Kidney epithelial cell (primary cell): ENCODE data around the gene NPY1R. TPM values are rescaled to one million over a fixed set of nuclear protein-coding genes. Genes with fewer than 3 reads are reported as not detected.

ENCODE experiments used
- DNase-seq: peaks from one replicate; pipeline ENCODE4 v3.0.0-alpha.2; 2010; ENCODE audit warnings: low read depth
- H3K27me3 ChIP-seq: 2 replicates; pipeline ENCODE4 v1.6.0; 2011; ENCODE audit warnings: low read length; ENCODE audit not compliant: control insufficient read depth, insufficient read depth
- H3K36me3 ChIP-seq: 2 replicates; pipeline ENCODE4 v1.5.1; 2011; ENCODE audit warnings: low read length; ENCODE audit not compliant: control insufficient read depth, insufficient read depth
- H3K4me3 ChIP-seq: 2 replicates; pipeline ENCODE4 v1.5.1; 2011; ENCODE audit warnings: low read depth, mild to moderate bottlenecking, control low read depth, low read length
- CTCF ChIP-seq: IDR thresholded peaks from 2 replicates; pipeline ENCODE4 v1.5.1; 2011; ENCODE audit warnings: mild to moderate bottlenecking, moderate library complexity, low read length, control low read depth, inconsistent platforms; ENCODE audit not compliant: insufficient read depth, poor library complexity, severe bottlenecking
- total RNA-seq: library from RNA; depleted of rRNA; stranded (reverse); fragments of >200 nt; gene quantifications from 2 replicates; pipeline ENCODE4 v1.2.3, GENCODE V29; 2015

The NPY1R gene
- total RNA-seq, 1 donor from 2014 or later: 1.7 TPM

DNA sequence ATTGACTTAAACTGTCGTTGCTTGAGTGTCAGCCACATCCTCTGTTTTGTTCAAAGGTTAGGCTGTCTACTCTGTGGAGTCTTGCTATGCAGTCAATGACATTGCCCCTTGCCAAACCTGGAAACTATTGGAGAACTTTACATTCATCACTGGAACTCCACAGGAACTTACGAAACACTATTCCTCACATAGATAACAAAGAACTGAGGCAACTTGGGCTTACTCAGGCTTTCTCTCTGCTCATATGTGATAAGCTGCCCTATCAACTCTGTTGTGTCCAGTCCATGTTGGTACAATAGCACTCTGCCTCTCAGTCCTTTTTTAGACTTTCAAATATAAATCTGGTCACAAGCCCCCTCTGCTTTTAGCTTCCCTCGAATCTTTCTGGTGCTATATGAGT is 20.7 kb upstream of the NPY1R start:
- TF ChIP-seq CTCF: no peak
- H3K36me3 ChIP-seq: no peaks in the 10 kb centered on the region
- H3K27me3 ChIP-seq: no peaks in the 10 kb centered on the region

GRCh38 chr4:163350672-163351071 is 18.3 kb upstream of the NPY1R start:
- Histone ChIP-seq H3K36me3 (no peaks in the 10 kb centered on the region), H3K27me3 (no peaks in the 10 kb centered on the region), H3K4me3 (no peak overlapping the region)
- no peak for TF ChIP-seq CTCF
- DNase-seq: peak; percentile 85

More for the DNA sequence above, 20.7 kb upstream of the NPY1R start:
- no peak overlapping the region for H3K4me3 ChIP-seq
- no peak for DNase-seq

- Histone ChIP-seq H3K36me3 (no peaks in the 10 kb centered on the region), H3K4me3 (peak overlapping the region; percentile 56), H3K27me3 (no peaks in the 10 kb centered on the region)
- TF ChIP-seq CTCF: no peak
- no peak for DNase-seq
Observed at GRCh38 chr4:163344147-163345125, 12.0 kb upstream of the NPY1R start.

DNA sequence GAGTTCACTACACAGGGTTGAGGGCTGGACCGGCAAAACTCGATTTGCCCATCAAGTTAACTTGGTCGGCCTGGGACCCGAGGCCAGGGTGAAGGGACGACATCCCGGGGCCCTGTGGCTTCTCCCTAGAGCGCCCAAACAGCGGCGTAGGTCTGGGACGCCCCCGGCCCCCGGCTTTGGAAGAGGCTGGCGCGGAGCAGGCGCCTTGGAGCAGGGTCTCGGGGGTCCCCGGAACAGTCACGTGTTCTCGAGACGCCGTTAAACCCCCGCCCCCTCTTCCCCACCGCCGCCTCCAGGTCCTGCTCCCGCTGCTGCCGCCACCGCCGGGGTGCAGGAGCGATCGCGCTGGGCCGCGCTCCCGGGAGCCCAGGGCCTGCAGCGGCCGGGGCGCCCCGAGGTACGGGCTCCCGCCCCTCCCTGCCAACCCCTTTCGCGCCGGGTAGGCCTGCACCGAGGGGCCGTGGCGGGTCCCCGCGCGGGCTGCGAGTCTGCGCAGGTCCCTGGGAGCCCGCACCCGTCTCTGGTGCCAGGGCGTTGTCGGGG is 11.3 kb upstream of the NPY1R start, which contains the start of gene NPY5R:
Gene NPY5R (plus strand): TSS at position 289 of the 543 bp plus-strand sequence. CDS start 6,382 bp downstream, outside the sequence.
- H3K4me3 ChIP-seq: peak within 1 kb of the TSS; percentile 56
- DNase-seq: no peak
- H3K27me3 ChIP-seq: no peaks in the 10 kb centered on the region
- TF ChIP-seq CTCF: no peak
- H3K36me3 ChIP-seq: no peaks in the 10 kb centered on the region

DNA sequence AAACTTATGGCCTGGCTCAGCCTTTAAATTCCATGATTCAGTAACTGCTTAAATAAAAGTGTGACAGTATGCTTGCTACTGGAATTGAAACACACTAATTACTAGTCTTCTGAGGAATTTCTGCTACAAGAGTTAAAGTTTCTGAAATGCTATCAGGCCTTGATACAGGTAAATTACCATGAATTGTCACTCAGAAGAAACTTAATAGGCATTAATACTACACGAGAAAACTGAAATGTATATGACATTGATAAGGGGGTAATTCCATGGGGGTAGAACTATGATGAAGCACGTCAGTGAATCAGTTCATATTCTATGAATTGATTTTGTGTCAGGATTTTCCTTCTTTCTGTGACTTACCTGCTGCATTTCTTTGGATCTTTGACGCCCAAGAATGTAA is 3.0 kb upstream of the NPY1R start:
- no peak for TF ChIP-seq CTCF
- Histone ChIP-seq H3K27me3 (peaks cover 8% of the 10 kb centered on the region), H3K36me3 (no peaks in the 10 kb centered on the region), H3K4me3 (no peak overlapping the region)
- no peak for DNase-seq
